HTR-8/SVneo (cell line): Measurements from ENCODE around the gene NAGLU.
A peak's percentile ranks its signal among the peaks of the same experiment; 100 is the strongest.

Experiments used
- DNase-seq: peaks from one replicate; pipeline ENCODE4 v3.0.0; 2011; ENCODE audit warnings: low spot score, mixed read lengths; ENCODE audit not compliant: insufficient read length
- FAIRE-seq: peaks from 2 replicates; lab custom pipeline; 2011; peaks lifted over from hg19 to GRCh38; lab: Jason Lieb, UNC

Gene NAGLU

GRCh38 chr17:42536048-42536371 lies at the start of gene NAGLU:
NAGLU (plus strand) TSS chr17:42536241; CDS start chr17:42536273, 32 bp downstream.
- DNase-seq, result peak; percentile 99
- FAIRE-seq, result peak; percentile 72

- DNase-seq (no peak), FAIRE-seq (no peak)
These were observed 48.0 kb upstream of the NAGLU start for GRCh38 chr17:42488032-42488431.

- no peak for FAIRE-seq
- no peak for DNase-seq
These were observed 42.7 kb upstream of the NAGLU start for GRCh38 chr17:42493319-42493718.

GRCh38 chr17:42494673-42495072 lies 41.4 kb upstream of the NAGLU start:
- no peak for FAIRE-seq

GRCh38 chr17:42498828-42499227 lies 37.2 kb upstream of the NAGLU start:
- no peak for FAIRE-seq
- no peak for DNase-seq

More at GRCh38 chr17:42494673-42495072, 41.4 kb upstream of the NAGLU start:
- no peak for DNase-seq

- DNase-seq (no peak), FAIRE-seq (no peak)
These were observed 34.0 kb upstream of the NAGLU start for GRCh38 chr17:42502091-42502490.

- DNase-seq, result no peak
- FAIRE-seq, result no peak
These were observed 33.1 kb upstream of the NAGLU start for GRCh38 chr17:42502926-42503325.

- peak; percentile 44 for FAIRE-seq
- no peak for DNase-seq
These were observed 28.4 kb upstream of the NAGLU start for GRCh38 chr17:42507671-42508070.

GRCh38 chr17:42508426-42509165 lies 27.4 kb upstream of the NAGLU start:
- DNase-seq (no peak), FAIRE-seq (peak; percentile 65)

- DNase-seq, result no peak
- FAIRE-seq, result no peak
These were observed 26.6 kb upstream of the NAGLU start for GRCh38 chr17:42509409-42509808.

- no peak for FAIRE-seq
- no peak for DNase-seq
These were observed 26.2 kb upstream of the NAGLU start for GRCh38 chr17:42509841-42510240.

GRCh38 chr17:42512246-42512645 lies 23.8 kb upstream of the NAGLU start:
- FAIRE-seq, result no peak

GRCh38 chr17:42512733-42513251 lies 23.2 kb upstream of the NAGLU start:
- no peak for DNase-seq
- no peak for FAIRE-seq

More at GRCh38 chr17:42512246-42512645, 23.8 kb upstream of the NAGLU start:
- DNase-seq, result no peak

GRCh38 chr17:42513686-42514085 lies 22.4 kb upstream of the NAGLU start:
- FAIRE-seq (no peak), DNase-seq (no peak)

GRCh38 chr17:42514279-42514678 lies 21.8 kb upstream of the NAGLU start:
- DNase-seq, result no peak
- no peak for FAIRE-seq

- FAIRE-seq (no peak), DNase-seq (no peak)
These were observed 21.2 kb upstream of the NAGLU start for GRCh38 chr17:42514867-42515266.

- peak; percentile 97 for DNase-seq
- peak; percentile 57 for FAIRE-seq
These were observed 18.5 kb upstream of the NAGLU start for GRCh38 chr17:42517516-42517915.

- DNase-seq (peak; percentile 88), FAIRE-seq (peak; percentile 79)
These were observed 17.8 kb upstream of the NAGLU start for GRCh38 chr17:42518046-42518754.

GRCh38 chr17:42518755-42519545 lies 17.1 kb upstream of the NAGLU start:
- DNase-seq (peak; percentile 49), FAIRE-seq (peak; percentile 13)
